ENCODE data around the gene SPRY2. TPM values are rescaled to one million over a fixed set of nuclear protein-coding genes. Genes with fewer than 3 reads are reported as not detected.

SPRY2 gene
- polyA plus RNA-seq, 6 donors from 2014 or later: 0.18 to 7.3 (median 1.2) TPM

GRCh38 chr13:80297503-80297902 lies 43.4 kb downstream of the SPRY2 start:
- Mint-ChIP-seq H3K27me3 (no peaks in the 10 kb centered on the region), H3K4me3 (no peak overlapping the region), H3K4me1 (peaks cover 6 to 11% (median 7%) of the 10 kb centered on the region in 3 donors), H3K27ac (no peak overlapping the region), H3K9me3 (no peaks in the 10 kb centered on the region), H3K36me3 (no peaks in the 10 kb centered on the region)
- DNase-seq: no peak
- ATAC-seq (ENCODE audit: low read depth in 2 of 2): no peak

DNA sequence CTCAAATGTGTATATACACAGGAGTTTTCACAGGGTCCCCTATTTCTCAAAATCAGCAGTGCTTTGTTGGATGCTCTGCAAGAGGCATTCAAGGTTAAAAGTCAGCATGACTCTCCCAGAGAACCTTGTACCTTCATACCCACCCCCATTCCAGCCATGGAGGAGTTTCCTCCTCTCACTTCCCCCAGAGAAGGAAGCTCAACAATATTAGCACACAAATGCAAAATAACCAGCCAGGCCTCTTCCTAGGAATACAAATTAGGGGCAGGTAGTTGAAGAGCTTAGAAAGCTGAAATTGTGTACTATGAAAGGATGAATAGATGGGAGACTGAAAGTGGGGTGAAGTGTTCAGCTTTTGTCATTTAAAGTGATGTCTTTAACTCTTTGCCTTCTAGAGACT lies 43.8 kb downstream of the SPRY2 start:
- H3K4me1 Mint-ChIP-seq: peaks cover 6 to 11% (median 7%) of the 10 kb centered on the region in 3 donors
- H3K9me3 Mint-ChIP-seq: no peaks in the 10 kb centered on the region
- DNase-seq (no peak), ATAC-seq (ENCODE audit: low read depth in 2 of 2) (no peak)
- H3K4me3 Mint-ChIP-seq: no peak overlapping the region
- no peak overlapping the region for H3K27ac Mint-ChIP-seq
- no peaks in the 10 kb centered on the region for H3K36me3 Mint-ChIP-seq
- no peaks in the 10 kb centered on the region for H3K27me3 Mint-ChIP-seq

- DNase-seq (no peak), ATAC-seq (ENCODE audit: low read depth in 2 of 2) (no peak)
- peaks cover 6 to 11% (median 7%) of the 10 kb centered on the region in 3 donors for H3K4me1 Mint-ChIP-seq
- H3K9me3 Mint-ChIP-seq: no peaks in the 10 kb centered on the region
- no peaks in the 10 kb centered on the region for H3K36me3 Mint-ChIP-seq
- H3K4me3 Mint-ChIP-seq: no peak overlapping the region
- H3K27ac Mint-ChIP-seq: peak overlapping the region in 1 of 6 donors; percentile 84
- H3K27me3 Mint-ChIP-seq: no peaks in the 10 kb centered on the region
Observed at GRCh38 chr13:80296638-80297037, 44.3 kb downstream of the SPRY2 start.

DNA sequence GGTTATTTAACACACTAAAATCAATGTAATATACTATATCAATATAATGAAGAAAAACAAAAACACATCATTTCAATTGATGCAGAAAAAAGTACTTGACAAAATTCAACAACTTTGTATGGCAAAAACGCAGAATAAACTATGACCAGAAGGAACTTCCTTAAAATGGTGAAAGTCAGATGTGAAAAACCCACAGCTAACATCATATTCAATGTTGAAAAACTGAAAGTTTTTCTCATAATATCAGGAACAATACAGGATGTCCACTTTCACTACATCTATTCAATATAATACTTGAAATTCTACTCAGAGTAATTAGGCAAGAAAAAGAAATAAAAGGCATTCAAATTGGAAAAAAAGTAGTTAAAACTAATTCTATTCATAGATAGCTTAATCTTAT lies 50.3 kb downstream of the SPRY2 start:
- Mint-ChIP-seq H3K27ac (no peak overlapping the region), H3K4me3 (no peak overlapping the region), H3K9me3 (peaks cover 0 to 8% (median 3%) of the 10 kb centered on the region in 7 donors), H3K4me1 (no peaks in the 10 kb centered on the region), H3K27me3 (no peaks in the 10 kb centered on the region), H3K36me3 (peaks cover 0 to 6% of the 10 kb centered on the region in 2 donors)
- ATAC-seq (ENCODE audit: low read depth in 2 of 2) (no peak), DNase-seq (no peak)
